Vagina (tissue), 2 donors: ENCODE data around the gene MAP2K5.

ENCODE experiments used
- CTCF ChIP-seq, 3 experiments: fragments of 450-650 bp in 2 of 3; fragments of 200-600 bp in 1 of 3; sonication (generic) in 1 of 3; IDR thresholded peaks; one replicate each; pipeline ENCODE4 v1.5.1; 2017 to 2019; ENCODE audit warnings: antibody characterized with exemption in 3 of 3, mild to moderate bottlenecking in 2 of 3, moderate library complexity in 2 of 3
- POLR2A ChIP-seq, 2 donors: fragments of 450-650 bp; IDR thresholded peaks; one replicate each; pipeline ENCODE4 v1.6.1; 2017; ENCODE audit warnings: antibody characterized with exemption in 2 of 2, mild to moderate bottlenecking in 2 of 2, moderate library complexity in 2 of 2

DNA sequence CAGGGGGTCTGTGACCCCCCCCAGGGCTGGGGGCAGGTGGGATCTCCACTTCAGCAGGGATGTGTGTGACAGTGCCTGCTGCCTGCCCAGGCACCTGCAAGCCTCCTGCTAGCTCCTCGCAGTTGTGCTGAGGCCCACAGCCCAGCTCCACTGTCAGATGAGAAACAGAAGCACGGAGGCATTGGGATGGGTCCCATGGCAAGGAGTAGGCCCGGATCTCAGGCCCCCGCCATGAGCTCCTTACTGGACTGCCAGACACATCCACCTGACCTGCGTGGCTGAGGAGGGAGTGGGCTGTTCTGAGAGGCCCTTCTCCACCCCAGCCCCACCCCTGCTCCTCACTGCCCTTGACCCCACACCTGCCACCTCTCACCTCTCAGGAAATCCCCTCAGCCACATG lies 264.6 kb downstream of the MAP2K5 start:
- TF ChIP-seq CTCF (IDR thresholded peaks at IDR 0.05) (no peak), POLR2A (IDR thresholded peaks at IDR 0.05) (no peak)
